Fibroblast of skin of back (primary cell): ENCODE data around the gene LMNTD1. TPM values are rescaled to one million over a fixed set of nuclear protein-coding genes. Genes with fewer than 3 reads are reported as not detected.
"Not testable (repeated sequence)": the region's sequence is repeated elsewhere in the genome, so short reads cannot be mapped to it uniquely, and the experiment has no call there.

Source experiments
- DNase-seq: peaks from one replicate; pipeline ENCODE4 v3.0.0-alpha.2; 2013
- polyA plus RNA-seq, 2 experiments: library from polyadenylated mRNA; unstranded; fragments of 120-200 nt; gene quantifications; one replicate each; pipeline ENCODE4 v1.2.1, GENCODE V29; 2013; ENCODE audit not compliant: insufficient read length in 2 of 2

The LMNTD1 gene
- 1.2 TPM for polyA plus RNA-seq (2013, experiment 1 of 2; ENCODE audit: insufficient read length)
- polyA plus RNA-seq (2013, experiment 2 of 2; ENCODE audit: insufficient read length) = 0.67 TPM

- DNase-seq = peak; percentile 66
These were observed at the start of gene LMNTD1 for GRCh38 chr12:25553098-25553497. TSS of gene LMNTD1 (minus strand) at chr12:25553283. CDS start at chr12:25552959, 324 bp downstream.

- DNase-seq = no peak
These were observed 45.9 kb upstream of the LMNTD1 start for GRCh38 chr12:25598956-25599355.

GRCh38 chr12:25595496-25595895 is 42.4 kb upstream of the LMNTD1 start:
- DNase-seq = not testable (repeated sequence)

GRCh38 chr12:25594376-25594775 is 41.3 kb upstream of the LMNTD1 start:
- DNase-seq = no peak

- no peak for DNase-seq
These were observed 39.8 kb upstream of the LMNTD1 start for GRCh38 chr12:25592725-25593495.

GRCh38 chr12:25591144-25591543 is 38.1 kb upstream of the LMNTD1 start:
- DNase-seq = peak; percentile 5

- DNase-seq = no peak
These were observed 37.1 kb upstream of the LMNTD1 start for GRCh38 chr12:25590011-25590721.

GRCh38 chr12:25587346-25587745 is 34.3 kb upstream of the LMNTD1 start:
- no peak for DNase-seq

- no peak for DNase-seq
These were observed 32.6 kb upstream of the LMNTD1 start for GRCh38 chr12:25585662-25586061.

- DNase-seq = peak; percentile 4
These were observed 32.0 kb upstream of the LMNTD1 start for GRCh38 chr12:25585021-25585523.

- DNase-seq = no peak
These were observed 31.5 kb upstream of the LMNTD1 start for GRCh38 chr12:25584596-25584995.

GRCh38 chr12:25583545-25583944 is 30.5 kb upstream of the LMNTD1 start:
- DNase-seq = no peak

- no peak for DNase-seq
These were observed 28.0 kb upstream of the LMNTD1 start for GRCh38 chr12:25581067-25581466.

- DNase-seq = no peak
These were observed 25.5 kb upstream of the LMNTD1 start for GRCh38 chr12:25578411-25579143.

- DNase-seq = no peak
These were observed 21.7 kb upstream of the LMNTD1 start for GRCh38 chr12:25574761-25575160.

- no peak for DNase-seq
These were observed 20.3 kb upstream of the LMNTD1 start for GRCh38 chr12:25573346-25573745.

GRCh38 chr12:25570418-25570817 is 17.3 kb upstream of the LMNTD1 start:
- no peak for DNase-seq

- DNase-seq = no peak
These were observed 13.3 kb upstream of the LMNTD1 start for GRCh38 chr12:25566202-25566949.

- peak; percentile 34 for DNase-seq
These were observed 5.5 kb upstream of the LMNTD1 start for GRCh38 chr12:25558586-25558985.

- peak; percentile 52 for DNase-seq
These were observed 4.8 kb upstream of the LMNTD1 start for GRCh38 chr12:25557830-25558436.

GRCh38 chr12:25556153-25556552 is 3.1 kb upstream of the LMNTD1 start:
- no peak for DNase-seq

- peak; percentile 92 for DNase-seq
These were observed 402 bp downstream of the LMNTD1 start for GRCh38 chr12:25552681-25553080.
